Lower leg skin (tissue), 3 donors: ENCODE results near the gene NES.

ENCODE experiments used
- CTCF ChIP-seq, 3 donors: fragments of 450-650 bp; IDR thresholded peaks; one replicate each; pipeline ENCODE4 v1.5.1; 2016; ENCODE audit warnings: antibody characterized with exemption in 3 of 3, mild to moderate bottlenecking in 3 of 3, moderate library complexity in 2 of 3
- POLR2A ChIP-seq, 2 donors: fragments of 450-650 bp; IDR thresholded peaks; one replicate each; pipeline ENCODE4 v1.6.1; 2016 to 2017; ENCODE audit warnings: antibody characterized with exemption in 2 of 2, mild to moderate bottlenecking in 1 of 2, moderate library complexity in 1 of 2

DNA sequence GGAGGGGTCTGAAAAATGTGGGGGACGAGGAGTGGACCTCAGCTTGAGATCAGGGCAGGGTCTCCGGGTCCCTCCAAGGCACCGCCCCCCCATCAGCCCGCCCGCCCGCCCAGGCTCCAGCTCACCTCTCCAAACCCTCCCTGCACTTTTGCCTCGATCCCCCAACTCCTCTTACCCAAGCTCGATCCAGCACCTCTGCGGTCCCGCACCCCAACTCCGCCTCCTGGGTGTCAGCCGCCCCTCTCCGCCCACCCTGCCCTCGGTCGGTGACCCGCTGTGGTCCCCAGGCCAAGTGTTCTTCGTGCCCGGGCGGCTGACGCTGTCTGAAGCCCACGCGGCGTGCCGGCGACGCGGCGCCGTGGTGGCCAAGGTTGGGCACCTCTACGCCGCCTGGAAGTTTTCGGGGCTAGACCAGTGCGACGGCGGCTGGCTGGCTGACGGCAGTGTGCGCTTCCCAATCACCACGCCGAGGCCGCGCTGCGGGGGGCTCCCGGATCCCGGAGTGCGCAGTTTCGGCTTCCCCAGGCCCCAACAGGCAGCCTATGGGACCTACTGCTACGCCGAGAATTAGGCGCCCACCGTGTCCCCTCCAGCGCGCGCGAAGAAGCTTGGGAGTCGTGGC, 52.3 kb downstream of the NES start:
- no peak for TF ChIP-seq CTCF (IDR thresholded peaks at IDR 0.05)
- no peak for TF ChIP-seq POLR2A (IDR thresholded peaks at IDR 0.05)
